Adrenal gland (tissue), 12 donors: ENCODE data around the gene GMDS. TPM values are rescaled to one million over a fixed set of nuclear protein-coding genes. Genes with fewer than 3 reads are reported as not detected.

Experiments
- DNase-seq, 7 donors: peaks; one replicate each; pipeline ENCODE4 v3.0.0-alpha.2; 2019 to 2020
- H3K27ac ChIP-seq, 5 donors: fragments of 200-600 bp; sonication (generic) in 4 of 5; 1 replicate in 3 of 5; 2 replicates in 2 of 5; pipeline versions ENCODE4 v1.5.1 to v1.8.0; 2016 to 2020; ENCODE audit warnings: mild to moderate bottlenecking in 1 of 5
- H3K27me3 ChIP-seq: fragments of 200-600 bp; 2 replicates; pipeline ENCODE4 v1.8.0; 2021
- H3K36me3 ChIP-seq, 2 donors: fragments of 200-600 bp; replicated peaks in 1 of 2; 1 replicate in 1 of 2; 2 replicates in 1 of 2; pipeline versions ENCODE4 v1.5.1 to v1.8.0; 2018 to 2022
- H3K4me1 ChIP-seq, 2 donors: fragments of 200-600 bp; replicated peaks in 1 of 2; 1 replicate in 1 of 2; 2 replicates in 1 of 2; pipeline versions ENCODE4 v1.5.1 to v1.8.0; 2018 to 2021
- H3K4me3 ChIP-seq, 4 donors: fragments of 200-600 bp; sonication (generic) in 3 of 4; one replicate each; pipeline ENCODE4 v1.5.1; 2016 to 2018
- H3K9me3 ChIP-seq, 3 donors: fragments of 200-600 bp; sonication (generic) in 1 of 3; replicated peaks in 1 of 3; 1 replicate in 2 of 3; 2 replicates in 1 of 3; pipeline versions ENCODE4 v1.5.1 to v1.8.0; 2016 to 2021
- POLR2A ChIP-seq, 2 donors: fragments of 450-650 bp; IDR thresholded peaks; one replicate each; pipeline ENCODE4 v1.6.1; 2017; ENCODE audit warnings: antibody characterized with exemption in 2 of 2, mild to moderate bottlenecking in 2 of 2, moderate library complexity in 1 of 2
- WGBS, 4 donors: extraction: QIAGEN DNeasy Blood & Tissue Kit in 2 of 4; methylation state at CpG; one replicate each; pipeline versions ENCODE4 v1.1.5 to v1.1.7; 2013 to 2017; 5-methylcytosine and 5-hydroxymethylcytosine counted together
- intact Hi-C, 2 donors: fragments of 100-400 bp; cut with DNase I; formaldehyde crosslinking; loops; one replicate each; pipeline versions ENCODE4 v1.14.1 to v1.15.0; 2022 to 2023
- polyA plus RNA-seq, 3 donors: library from polyadenylated mRNA; stranded (reverse); fragments of 200-250 nt in 2 of 3; fragments of 350-450 nt in 1 of 3; fragmentation: Illumina TruSeq in 1 of 3; extraction: RNeasy Lipid Tissue Mini Kit (QIAGEN cat#74804) in 1 of 3; gene quantifications; one replicate each; pipeline ENCODE4 v1.2.3, GENCODE V29; 2013 to 2014
- total RNA-seq, 9 donors: library from RNA; depleted of rRNA in 4 of 9; stranded (reverse); fragments of >200 nt in 4 of 9; fragments of 120-200 nt in 1 of 9; fragmentation: NEBNext Ultra II Directional in 1 of 9; extraction: Animal tissue kit (Norgen Biotek cat#: 25700) in 1 of 9; gene quantifications; one replicate each; pipeline versions ENCODE4 v1.1.0 to v1.2.4, GENCODE V29; 2013 to 2023
- TF ChIP-seq, protein P1 (sequence below), 6 experiments: fragments of 450-650 bp in 4 of 6; fragments of 200-600 bp in 2 of 6; sonication (generic) in 1 of 6; IDR thresholded peaks; 1 replicate in 5 of 6; 2 replicates in 1 of 6; pipeline versions ENCODE4 v1.5.1 to v1.8.0; 2016 to 2021; ENCODE audit warnings: antibody characterized with exemption in 6 of 6, mild to moderate bottlenecking in 2 of 6, moderate library complexity in 1 of 6
- donor health status: healthy with polysubstance abuse.
- donor health status: Bipolar disorder and iron deficiency.
- donor health status: DM: yes; HTN: yes; CAD: no.
- donor health status: DM: no; HTN: no; CAD: no.
- donor health status: DM: no; HTN: no; CAD: no.
- donor health status: DM: yes; HTN: yes; CAD: no.

The GMDS gene
- total and polyA plus RNA-seq, 12 donors = 8.5 to 39.2 (median 15.2) TPM

DNA sequence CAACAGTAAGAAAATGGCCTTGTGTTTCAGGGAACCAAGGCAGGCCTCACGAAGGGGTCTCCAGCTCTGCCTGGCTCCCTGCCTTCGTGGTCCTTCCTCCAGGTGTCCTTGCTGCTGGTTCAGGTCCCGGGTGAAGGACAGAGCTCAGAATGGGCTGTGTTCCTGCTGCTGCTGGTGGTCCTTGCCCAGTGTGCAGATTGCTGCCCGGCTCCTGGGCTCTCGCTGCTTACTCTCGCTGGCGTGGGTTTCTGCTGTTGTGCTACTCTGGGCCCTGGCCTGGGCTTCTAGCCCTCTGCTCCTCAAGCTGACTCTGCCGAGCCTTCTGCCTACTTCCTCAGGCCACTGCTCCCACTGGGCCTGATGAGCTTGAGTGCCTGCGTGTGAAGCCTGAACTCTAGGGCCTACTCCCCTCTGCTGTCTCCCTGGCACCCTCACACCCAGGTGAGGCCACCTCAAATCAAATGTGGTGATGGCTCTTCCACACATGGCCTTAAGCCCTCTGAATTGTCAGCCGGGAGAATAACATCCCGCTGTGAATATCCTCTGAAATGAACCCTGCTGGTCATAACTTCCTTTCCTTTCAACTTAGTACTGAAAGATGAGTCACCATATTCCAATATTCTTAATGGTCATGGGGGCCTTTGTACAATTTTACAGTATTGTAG, 464.1 kb downstream of the GMDS start:
- no peak for DNase-seq
- no peak for TF ChIP-seq POLR2A (IDR thresholded peaks at IDR 0.05)
- TF ChIP-seq, protein P1, sequence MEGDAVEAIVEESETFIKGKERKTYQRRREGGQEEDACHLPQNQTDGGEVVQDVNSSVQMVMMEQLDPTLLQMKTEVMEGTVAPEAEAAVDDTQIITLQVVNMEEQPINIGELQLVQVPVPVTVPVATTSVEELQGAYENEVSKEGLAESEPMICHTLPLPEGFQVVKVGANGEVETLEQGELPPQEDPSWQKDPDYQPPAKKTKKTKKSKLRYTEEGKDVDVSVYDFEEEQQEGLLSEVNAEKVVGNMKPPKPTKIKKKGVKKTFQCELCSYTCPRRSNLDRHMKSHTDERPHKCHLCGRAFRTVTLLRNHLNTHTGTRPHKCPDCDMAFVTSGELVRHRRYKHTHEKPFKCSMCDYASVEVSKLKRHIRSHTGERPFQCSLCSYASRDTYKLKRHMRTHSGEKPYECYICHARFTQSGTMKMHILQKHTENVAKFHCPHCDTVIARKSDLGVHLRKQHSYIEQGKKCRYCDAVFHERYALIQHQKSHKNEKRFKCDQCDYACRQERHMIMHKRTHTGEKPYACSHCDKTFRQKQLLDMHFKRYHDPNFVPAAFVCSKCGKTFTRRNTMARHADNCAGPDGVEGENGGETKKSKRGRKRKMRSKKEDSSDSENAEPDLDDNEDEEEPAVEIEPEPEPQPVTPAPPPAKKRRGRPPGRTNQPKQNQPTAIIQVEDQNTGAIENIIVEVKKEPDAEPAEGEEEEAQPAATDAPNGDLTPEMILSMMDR (IDR thresholded peaks at IDR 0.05) = no peak
- no peak overlapping the region for H3K4me3 ChIP-seq
- no peaks in the 10 kb centered on the region for H3K9me3 ChIP-seq
- no peaks in the 10 kb centered on the region for H3K36me3 ChIP-seq
- no peaks in the 10 kb centered on the region for H3K27me3 ChIP-seq
- WGBS, 4 donors = 92 to 94% (median 93%) methylated on average over 9 to 11 of the region's 11 CpGs
- intact Hi-C loops = no loop called here
- no peaks in the 10 kb centered on the region for H3K4me1 ChIP-seq
- no peak overlapping the region for H3K27ac ChIP-seq

GRCh38 chr6:1780251-1780867, 465.0 kb downstream of the GMDS start:
- no peak overlapping the region for H3K4me3 ChIP-seq
- intact Hi-C loops = no loop called here
- no peak for DNase-seq
- H3K9me3 ChIP-seq = no peaks in the 10 kb centered on the region
- H3K4me1 ChIP-seq = no peaks in the 10 kb centered on the region
- no peak for TF ChIP-seq POLR2A (IDR thresholded peaks at IDR 0.05)
- TF ChIP-seq, protein P1 (IDR thresholded peaks at IDR 0.05) = no peak
- WGBS, 4 donors = 91 to 93% (median 92%) methylated on average over 10 to 13 of the region's 13 CpGs
- no peaks in the 10 kb centered on the region for H3K36me3 ChIP-seq
- H3K27me3 ChIP-seq = no peaks in the 10 kb centered on the region
- no peak overlapping the region for H3K27ac ChIP-seq

DNA sequence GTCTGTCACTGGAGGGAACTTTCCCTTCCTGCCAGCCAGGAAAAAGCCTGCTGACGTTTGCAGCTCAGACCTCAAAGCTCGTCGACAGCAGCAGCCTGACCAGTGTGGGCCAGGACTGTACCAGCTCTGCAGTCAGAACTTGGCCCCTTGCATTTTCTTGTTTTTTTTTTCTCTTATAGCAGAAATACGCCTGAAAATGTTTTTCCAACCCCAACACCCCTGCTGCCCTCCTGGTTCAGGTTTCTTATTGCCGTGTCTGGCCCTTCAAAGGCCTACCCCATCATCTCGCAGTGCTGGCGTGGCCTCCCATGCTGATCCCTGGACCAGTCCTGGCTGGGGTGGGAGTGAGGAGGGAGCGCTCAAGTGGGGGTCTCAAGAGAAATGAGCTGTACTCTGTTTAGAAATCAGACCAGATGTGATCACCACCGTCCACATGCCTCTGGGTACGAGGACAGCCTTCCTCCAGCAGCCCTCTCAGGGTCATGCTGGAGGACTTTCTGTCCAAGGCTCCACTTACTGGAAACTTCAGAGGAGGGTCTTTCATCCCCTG, 466.6 kb downstream of the GMDS start:
- DNase-seq = peak in 3 of 7 donors; percentile 18 to 51 (median 35)
- H3K27ac ChIP-seq = peak overlapping the region in 1 of 5 donors; percentile 49
- no peaks in the 10 kb centered on the region for H3K9me3 ChIP-seq
- 80 to 88% (median 85%) methylated on average over 10 of the region's 10 CpGs for WGBS, 4 donors
- intact Hi-C loops = no loop called here
- no peak for TF ChIP-seq POLR2A (IDR thresholded peaks at IDR 0.05)
- TF ChIP-seq, protein P1 (IDR thresholded peaks at IDR 0.05) = no peak
- no peak overlapping the region for H3K4me3 ChIP-seq
- H3K36me3 ChIP-seq = no peaks in the 10 kb centered on the region
- no peaks in the 10 kb centered on the region for H3K4me1 ChIP-seq
- H3K27me3 ChIP-seq = no peaks in the 10 kb centered on the region

DNA sequence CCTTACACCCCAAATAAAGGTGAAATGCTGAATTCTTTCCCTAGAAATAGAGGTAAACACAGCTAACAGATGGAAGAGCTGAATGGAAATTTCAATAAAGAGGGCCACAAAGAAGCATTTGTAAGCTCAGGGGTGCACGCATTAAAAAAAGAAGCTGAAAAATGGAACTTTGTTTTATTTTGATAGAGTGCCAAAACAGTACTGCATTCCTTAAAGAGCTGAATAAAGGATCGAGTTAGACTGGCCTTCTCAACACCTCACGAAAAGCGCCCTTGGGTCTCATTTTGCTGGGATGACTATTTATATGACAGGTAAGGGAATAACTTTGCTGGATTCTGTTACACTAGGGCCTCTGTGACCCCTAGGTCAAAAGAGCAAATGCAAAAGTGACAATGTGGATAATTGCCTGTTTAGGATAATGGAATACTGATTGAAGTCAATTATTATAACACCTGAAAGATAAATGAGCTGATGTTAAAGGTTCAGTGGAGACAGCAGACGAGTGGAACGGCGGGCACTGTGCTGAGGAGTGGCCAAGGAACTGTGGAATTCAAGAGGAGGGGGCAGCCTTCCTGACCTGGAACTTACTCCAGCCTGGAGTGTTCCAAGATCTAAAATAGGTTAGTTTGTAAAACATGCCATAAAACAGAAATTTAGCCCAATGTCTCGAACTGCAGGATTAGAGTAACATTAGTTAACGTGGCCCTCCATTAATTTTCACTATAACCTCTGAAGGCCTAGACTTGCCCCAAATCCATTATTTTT, 467.3 kb downstream of the GMDS start:
- no peak for TF ChIP-seq POLR2A (IDR thresholded peaks at IDR 0.05)
- TF ChIP-seq, protein P1 (IDR thresholded peaks at IDR 0.05) = no peak
- no peak for DNase-seq
- no peaks in the 10 kb centered on the region for H3K36me3 ChIP-seq
- intact Hi-C loops = no loop called here
- no peak overlapping the region for H3K4me3 ChIP-seq
- no peaks in the 10 kb centered on the region for H3K9me3 ChIP-seq
- H3K27ac ChIP-seq = peak overlapping the region in 1 of 5 donors; percentile 49
- WGBS, 4 donors = 69 to 88% (median 85%) methylated on average over 9 of the region's 9 CpGs
- H3K4me1 ChIP-seq = no peaks in the 10 kb centered on the region
- H3K27me3 ChIP-seq = no peaks in the 10 kb centered on the region
